SU-DHL-6 (cell line): Measurements from ENCODE around the gene AMFR.
A peak's percentile ranks its signal among the peaks of the same experiment; 100 is the strongest.

Experiments used
- H2AFZ ChIP-seq: fragments of 200-600 bp; sonication (generic); 2 replicates; pipeline ENCODE4 v1.6.1; 2014; ENCODE audit warnings: low read depth, mild to moderate bottlenecking, moderate library complexity, mixed read lengths, antibody characterized with exemption, low read length; ENCODE audit not compliant: severe bottlenecking
- H3F3A ChIP-seq: fragments of 200-600 bp; shearing (Covaris generic); 2 replicates; pipeline ENCODE4 v1.6.0; 2016; ENCODE audit warnings: antibody characterized with exemption, mild to moderate bottlenecking; ENCODE audit not compliant: insufficient read depth
- H3K27ac ChIP-seq: fragments of 200-600 bp; sonication (generic); 2 replicates; pipeline ENCODE4 v1.5.1; 2016; ENCODE audit warnings: low read depth, mild to moderate bottlenecking, low read length, moderate library complexity, mixed read lengths
- H3K27me3 ChIP-seq: fragments of 200-600 bp; sonication (generic), shearing (Covaris generic); 2 replicates; pipeline ENCODE4 v1.6.0; 2014; ENCODE audit warnings: mild to moderate bottlenecking, low read length
- H3K36me3 ChIP-seq: fragments of 200-600 bp; sonication (generic); 2 replicates; pipeline ENCODE4 v1.6.1; 2014; ENCODE audit warnings: mild to moderate bottlenecking, low read length, mixed read lengths
- H3K4me2 ChIP-seq: fragments of 300-600, 200-600 bp; shearing (Covaris generic), sonication (generic); 2 replicates; pipeline ENCODE4 v1.6.0; 2014; ENCODE audit warnings: low read length, low read depth, mild to moderate bottlenecking; ENCODE audit not compliant: poor library complexity, severe bottlenecking
- H3K4me3 ChIP-seq: fragments of 200-600 bp; sonication (generic); 2 replicates; pipeline ENCODE4 v1.5.1; 2014; ENCODE audit warnings: antibody characterized with exemption, low read length, mild to moderate bottlenecking, mixed read lengths; ENCODE audit not compliant: insufficient read depth, poor library complexity, severe bottlenecking
- H3K79me2 ChIP-seq: fragments of 200-600 bp; sonication (generic); 2 replicates; pipeline ENCODE4 v1.6.1; 2014; ENCODE audit warnings: mild to moderate bottlenecking, low read length, moderate library complexity; ENCODE audit not compliant: insufficient read depth
- H3K9ac ChIP-seq: fragments of 200-600 bp; sonication (generic); 2 replicates; pipeline ENCODE4 v1.7.0; 2014; ENCODE audit warnings: mild to moderate bottlenecking, low read length
- H3K9me2 ChIP-seq: fragments of 200-600 bp; sonication (generic); replicated peaks from 2 replicates; pipeline ENCODE4 v1.6.1; 2014; ENCODE audit warnings: low read length; ENCODE audit not compliant: insufficient read depth
- H3K9me3 ChIP-seq: fragments of 200-600 bp; sonication (generic); 2 replicates; pipeline ENCODE4 v1.6.1; 2014; ENCODE audit warnings: low read length, mixed read lengths; ENCODE audit not compliant: insufficient read depth
- H4K20me1 ChIP-seq: fragments of 200-600 bp; sonication (generic); 2 replicates; pipeline ENCODE4 v1.6.1; 2014; ENCODE audit warnings: low read depth, mild to moderate bottlenecking, antibody characterized with exemption, low read length, moderate library complexity, mixed read lengths
- CTCF ChIP-seq: fragments of 200-600 bp; sonication (generic); IDR thresholded peaks from one replicate; pipeline ENCODE4 v1.5.1; 2017; ENCODE audit warnings: antibody characterized with exemption, mild to moderate bottlenecking, low read length, moderate library complexity; ENCODE audit not compliant: insufficient read depth, poor library complexity, severe bottlenecking
- EZH2phosphoT487 ChIP-seq: fragments of 200-600 bp; sonication (generic), shearing (Covaris generic); conservative IDR thresholded peaks from 2 replicates; pipeline ENCODE4 v1.6.1; 2018; ENCODE audit warnings: mild to moderate bottlenecking, antibody characterized with exemption, low read length, moderate library complexity, mixed read lengths

Gene AMFR

GRCh38 chr16:56451753-56452689, 26.7 kb upstream of the AMFR start:
- no peak for TF ChIP-seq EZH2phosphoT487
- TF ChIP-seq CTCF: no peak
- Histone ChIP-seq H3K36me3 (peaks cover 29% of the 10 kb centered on the region), H3K4me3 (peak overlapping the region; percentile 77), H3K9me3 (no peaks in the 10 kb centered on the region), H3K9me2 (no peaks in the 10 kb centered on the region), H3K4me2 (peak overlapping the region; percentile 79), H3K27me3 (no peaks in the 10 kb centered on the region), H2AFZ (peak overlapping the region; percentile 43), H3K27ac (0 out of 2 replicates have a peak overlapping the region, but pooled peaks have one; percentile 2), H3K9ac (peak overlapping the region; percentile 85), H3F3A (no peaks in the 10 kb centered on the region; the same call in 1 of the 2 replicates), H3K79me2 (peaks cover 66% of the 10 kb centered on the region), H4K20me1 (peaks cover 22% of the 10 kb centered on the region)

GRCh38 chr16:56450986-56451752, 25.8 kb upstream of the AMFR start, which contains the start of the genes NUDT21 and OGFOD1:
NUDT21 (minus strand) TSS chr16:56451332; CDS start chr16:56451202, 130 bp downstream.
OGFOD1 (plus strand) TSS chr16:56451554; CDS start chr16:56451613, 59 bp downstream.
- Histone ChIP-seq H4K20me1 (peaks cover 30% of the 10 kb centered on the region), H3K4me3 (peak within 1 kb of the TSS; percentile 77), H3K36me3 (peaks cover 34% of the 10 kb centered on the region), H3F3A (no peaks in the 10 kb centered on the region), H3K9ac (peak within 1 kb of the TSS; percentile 85), H3K9me3 (no peaks in the 10 kb centered on the region), H3K27me3 (no peaks in the 10 kb centered on the region), H3K79me2 (peaks cover 75% of the 10 kb centered on the region), H3K4me2 (peak within 1 kb of the TSS; percentile 82), H3K9me2 (no peaks in the 10 kb centered on the region), H3K27ac (peak within 1 kb of the TSS; percentile 82), H2AFZ (peak within 1 kb of the TSS; percentile 68)
- TF ChIP-seq EZH2phosphoT487 (no peak), CTCF (no peak)

- H3K27ac ChIP-seq: peak overlapping the region; percentile 82
- peaks cover 32% of the 10 kb centered on the region for H4K20me1 ChIP-seq
- H3F3A ChIP-seq: no peaks in the 10 kb centered on the region
- peak overlapping the region; percentile 85 for H3K9ac ChIP-seq
- TF ChIP-seq EZH2phosphoT487 (no peak), CTCF (no peak)
- no peaks in the 10 kb centered on the region for H3K27me3 ChIP-seq
- no peaks in the 10 kb centered on the region for H3K9me2 ChIP-seq
- H3K4me3 ChIP-seq: peak overlapping the region; percentile 69
- H3K79me2 ChIP-seq: peaks cover 82% of the 10 kb centered on the region
- H2AFZ ChIP-seq: peak overlapping the region; percentile 68
- H3K36me3 ChIP-seq: peaks cover 37% of the 10 kb centered on the region
- no peaks in the 10 kb centered on the region for H3K9me3 ChIP-seq
- H3K4me2 ChIP-seq: peak overlapping the region; percentile 82
These were observed 25.1 kb upstream of the AMFR start for GRCh38 chr16:56450275-56450985.
